ENCODE measurements around the gene CLIP2.

CLIP2 gene

DNA sequence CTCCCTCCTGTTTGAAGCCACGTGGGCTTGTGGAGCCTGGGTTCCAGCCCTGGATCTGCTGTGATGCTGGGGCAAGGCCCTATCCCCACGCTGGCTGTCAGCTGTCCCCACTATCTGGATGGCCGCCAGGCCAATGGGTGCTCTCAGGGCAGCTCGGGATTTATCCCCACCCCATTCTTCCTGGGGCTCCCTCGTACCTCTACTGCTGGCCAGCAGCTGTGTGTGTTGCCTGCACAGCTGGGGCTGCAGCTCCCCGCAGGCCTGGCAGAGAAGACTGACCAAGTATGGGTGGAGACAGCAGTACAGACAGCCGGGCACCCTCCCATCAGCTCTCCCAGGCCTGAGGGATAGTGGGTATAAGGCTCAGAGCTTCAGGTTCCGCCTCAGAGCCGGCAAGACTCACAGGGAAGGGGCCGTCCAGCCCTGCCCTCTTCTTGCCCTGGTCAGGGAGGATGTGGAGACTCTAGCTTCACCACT is 13.6 kb downstream of the CLIP2 start:
- TF ChIP-seq, protein P1, sequence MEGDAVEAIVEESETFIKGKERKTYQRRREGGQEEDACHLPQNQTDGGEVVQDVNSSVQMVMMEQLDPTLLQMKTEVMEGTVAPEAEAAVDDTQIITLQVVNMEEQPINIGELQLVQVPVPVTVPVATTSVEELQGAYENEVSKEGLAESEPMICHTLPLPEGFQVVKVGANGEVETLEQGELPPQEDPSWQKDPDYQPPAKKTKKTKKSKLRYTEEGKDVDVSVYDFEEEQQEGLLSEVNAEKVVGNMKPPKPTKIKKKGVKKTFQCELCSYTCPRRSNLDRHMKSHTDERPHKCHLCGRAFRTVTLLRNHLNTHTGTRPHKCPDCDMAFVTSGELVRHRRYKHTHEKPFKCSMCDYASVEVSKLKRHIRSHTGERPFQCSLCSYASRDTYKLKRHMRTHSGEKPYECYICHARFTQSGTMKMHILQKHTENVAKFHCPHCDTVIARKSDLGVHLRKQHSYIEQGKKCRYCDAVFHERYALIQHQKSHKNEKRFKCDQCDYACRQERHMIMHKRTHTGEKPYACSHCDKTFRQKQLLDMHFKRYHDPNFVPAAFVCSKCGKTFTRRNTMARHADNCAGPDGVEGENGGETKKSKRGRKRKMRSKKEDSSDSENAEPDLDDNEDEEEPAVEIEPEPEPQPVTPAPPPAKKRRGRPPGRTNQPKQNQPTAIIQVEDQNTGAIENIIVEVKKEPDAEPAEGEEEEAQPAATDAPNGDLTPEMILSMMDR (IDR thresholded peaks at IDR 0.05; ENCODE audit: insufficient read depth, missing control alignments), result no peak
- FAIRE-seq, result no peak
- DNase-seq (ENCODE audit: insufficient read length, low spot score), result no peak

GRCh38 chr7:74304550-74304949 is 15.3 kb downstream of the CLIP2 start:
- DNase-seq (ENCODE audit: insufficient read length, low spot score), result no peak
- TF ChIP-seq, protein P1 (IDR thresholded peaks at IDR 0.05; ENCODE audit: insufficient read depth, missing control alignments), result no peak
- no peak for FAIRE-seq

DNA sequence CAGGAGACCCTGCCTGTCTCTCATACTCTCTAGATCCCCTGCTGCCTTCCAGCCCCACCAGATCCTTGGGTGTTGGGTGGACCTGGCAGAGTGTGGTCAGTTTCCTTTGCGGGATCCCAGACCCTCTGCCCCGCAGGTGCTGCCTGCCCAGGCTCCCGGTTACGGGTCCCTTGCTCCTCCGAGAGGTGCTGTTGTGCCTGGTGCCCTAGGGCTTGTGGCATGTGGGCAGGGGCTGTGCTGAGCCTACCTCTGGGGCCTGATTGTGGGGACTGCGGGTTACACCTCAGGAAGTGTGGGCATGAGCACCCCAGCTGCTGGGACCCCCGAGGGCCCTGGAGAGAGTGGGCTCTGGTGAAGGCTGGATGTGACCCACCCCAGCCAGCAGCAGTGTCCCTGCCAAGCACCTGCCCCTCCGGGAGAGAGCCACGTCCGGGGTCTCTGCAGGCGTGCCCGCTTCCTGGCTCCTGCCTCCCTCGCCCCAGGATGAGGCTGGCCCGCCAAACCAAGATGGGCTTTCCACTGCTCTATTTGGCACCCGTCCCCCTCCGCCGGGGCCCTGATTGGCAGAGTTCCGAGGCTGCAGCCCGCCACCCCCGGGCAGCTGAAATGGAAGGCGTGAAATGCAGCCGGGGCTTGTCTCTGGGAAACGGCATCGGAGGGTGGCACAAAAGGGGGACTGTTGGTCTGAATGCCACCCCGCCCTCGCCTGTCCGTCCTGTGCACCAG is 17.0 kb downstream of the CLIP2 start:
- DNase-seq (ENCODE audit: insufficient read length, low spot score), result no peak
- TF ChIP-seq, protein P1 (IDR thresholded peaks at IDR 0.05; ENCODE audit: insufficient read depth, missing control alignments), result no peak
- no peak for FAIRE-seq

GRCh38 chr7:74306730-74307469 is 17.7 kb downstream of the CLIP2 start:
- no peak for DNase-seq (ENCODE audit: insufficient read length, low spot score)
- TF ChIP-seq, protein P1 (IDR thresholded peaks at IDR 0.05; ENCODE audit: insufficient read depth, missing control alignments), result no peak
- FAIRE-seq, result no peak

- DNase-seq (ENCODE audit: insufficient read length, low spot score) (no peak), FAIRE-seq (no peak)
- TF ChIP-seq, protein P1 (IDR thresholded peaks at IDR 0.05; ENCODE audit: insufficient read depth, missing control alignments), result no peak
Observed at GRCh38 chr7:74307738-74308505, 18.7 kb downstream of the CLIP2 start.

- FAIRE-seq (no peak), DNase-seq (ENCODE audit: insufficient read length, low spot score) (no peak)
- TF ChIP-seq, protein P1 (IDR thresholded peaks at IDR 0.05; ENCODE audit: insufficient read depth, missing control alignments), result no peak
Observed at GRCh38 chr7:74309181-74309580, 20.0 kb downstream of the CLIP2 start.

Data from D721Med (cell line).